ENCODE results near the gene RAI14.

RAI14 gene

GRCh38 chr5:34865091-34865490 lies 209.0 kb downstream of the RAI14 start:
- no peak for FAIRE-seq

GRCh38 chr5:34866989-34867471 lies 210.9 kb downstream of the RAI14 start:
- no peak for FAIRE-seq

- FAIRE-seq = no peak
These were observed 211.5 kb downstream of the RAI14 start for GRCh38 chr5:34867660-34868059.

GRCh38 chr5:34868791-34869190 lies 212.7 kb downstream of the RAI14 start:
- FAIRE-seq = no peak

GRCh38 chr5:34869256-34869655 lies 213.1 kb downstream of the RAI14 start:
- no peak for FAIRE-seq

- no peak for FAIRE-seq
These were observed 214.3 kb downstream of the RAI14 start for GRCh38 chr5:34870382-34870781.

GRCh38 chr5:34876275-34876674 lies 220.1 kb downstream of the RAI14 start:
- no peak for FAIRE-seq

GRCh38 chr5:34881246-34881645 lies 225.1 kb downstream of the RAI14 start:
- no peak for FAIRE-seq
